ENCODE data around the gene GGT5.

GGT5 gene

DNA sequence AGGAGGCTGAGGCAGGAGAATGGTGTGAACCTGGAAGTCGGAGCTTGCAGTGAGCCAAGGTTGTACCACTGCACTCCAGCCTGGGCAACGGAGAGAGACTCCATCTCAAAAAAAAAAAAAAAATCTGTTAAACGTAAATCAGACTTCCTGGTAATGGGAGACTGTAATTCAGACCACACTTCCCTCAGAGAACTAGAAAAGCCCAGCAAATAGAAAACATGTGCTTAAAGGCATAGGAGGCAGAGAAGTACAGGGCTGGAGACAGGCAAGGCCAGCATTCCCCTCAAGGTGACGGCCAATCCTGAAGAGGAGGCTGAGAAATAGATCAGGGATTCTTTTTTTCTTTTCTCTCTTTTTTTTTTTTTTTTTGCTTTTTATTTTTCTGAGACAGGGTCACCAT lies 8.2 kb downstream of the GGT5 start:
- TF ChIP-seq, protein P1, sequence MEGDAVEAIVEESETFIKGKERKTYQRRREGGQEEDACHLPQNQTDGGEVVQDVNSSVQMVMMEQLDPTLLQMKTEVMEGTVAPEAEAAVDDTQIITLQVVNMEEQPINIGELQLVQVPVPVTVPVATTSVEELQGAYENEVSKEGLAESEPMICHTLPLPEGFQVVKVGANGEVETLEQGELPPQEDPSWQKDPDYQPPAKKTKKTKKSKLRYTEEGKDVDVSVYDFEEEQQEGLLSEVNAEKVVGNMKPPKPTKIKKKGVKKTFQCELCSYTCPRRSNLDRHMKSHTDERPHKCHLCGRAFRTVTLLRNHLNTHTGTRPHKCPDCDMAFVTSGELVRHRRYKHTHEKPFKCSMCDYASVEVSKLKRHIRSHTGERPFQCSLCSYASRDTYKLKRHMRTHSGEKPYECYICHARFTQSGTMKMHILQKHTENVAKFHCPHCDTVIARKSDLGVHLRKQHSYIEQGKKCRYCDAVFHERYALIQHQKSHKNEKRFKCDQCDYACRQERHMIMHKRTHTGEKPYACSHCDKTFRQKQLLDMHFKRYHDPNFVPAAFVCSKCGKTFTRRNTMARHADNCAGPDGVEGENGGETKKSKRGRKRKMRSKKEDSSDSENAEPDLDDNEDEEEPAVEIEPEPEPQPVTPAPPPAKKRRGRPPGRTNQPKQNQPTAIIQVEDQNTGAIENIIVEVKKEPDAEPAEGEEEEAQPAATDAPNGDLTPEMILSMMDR (IDR thresholded peaks at IDR 0.05; ENCODE audit: low read depth, low read length, missing control alignments) = no peak
- in situ Hi-C loops (cut with HindIII; ENCODE audit: low sequenced_read_pairs) = no loop called here
- no peak overlapping the region for H3K4me3 ChIP-seq (ENCODE audit: low read depth, low read length)
- DNase-seq (ENCODE audit: low read depth) = no peak

GRCh38 chr22:24235315-24235714 lies 9.6 kb downstream of the GGT5 start:
- no peak for DNase-seq (ENCODE audit: low read depth)
- TF ChIP-seq, protein P1 (IDR thresholded peaks at IDR 0.05; ENCODE audit: low read depth, low read length, missing control alignments) = no peak
- in situ Hi-C loops (cut with HindIII; ENCODE audit: low sequenced_read_pairs) = no loop called here
- no peak overlapping the region for H3K4me3 ChIP-seq (ENCODE audit: low read depth, low read length)

- TF ChIP-seq, protein P1 (IDR thresholded peaks at IDR 0.05; ENCODE audit: low read depth, low read length, missing control alignments) = no peak
- DNase-seq (ENCODE audit: low read depth) = no peak
- no peak overlapping the region for H3K4me3 ChIP-seq (ENCODE audit: low read depth, low read length)
- in situ Hi-C loops (cut with HindIII; ENCODE audit: low sequenced_read_pairs) = no loop called here
These were observed 11.1 kb downstream of the GGT5 start for GRCh38 chr22:24233816-24234215.

DNA sequence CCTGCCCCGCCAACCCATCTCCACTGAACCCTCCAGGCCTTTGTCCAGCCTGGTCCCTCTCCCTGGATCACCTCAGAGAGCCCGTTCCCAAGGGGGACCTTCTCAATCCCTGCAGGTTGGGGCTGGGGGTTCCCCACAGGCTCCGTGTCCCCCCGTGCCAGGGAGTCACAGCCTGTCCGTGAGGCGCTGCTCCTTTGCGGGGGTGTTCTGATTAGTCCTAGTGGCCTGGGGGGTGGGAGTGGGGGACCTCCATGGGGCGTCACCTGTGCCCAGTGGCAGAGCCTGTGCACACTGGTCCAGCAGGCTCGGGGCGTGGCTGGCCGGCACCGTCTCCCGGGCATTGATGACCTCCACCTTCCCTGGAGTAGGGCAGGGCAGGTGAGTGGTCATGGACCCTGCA lies 11.6 kb downstream of the GGT5 start:
- TF ChIP-seq, protein P1 (IDR thresholded peaks at IDR 0.05; ENCODE audit: low read depth, low read length, missing control alignments) = no peak
- DNase-seq (ENCODE audit: low read depth) = no peak
- H3K4me3 ChIP-seq (ENCODE audit: low read depth, low read length) = no peak overlapping the region
- in situ Hi-C loops (cut with HindIII; ENCODE audit: low sequenced_read_pairs) = no loop called here

DNA sequence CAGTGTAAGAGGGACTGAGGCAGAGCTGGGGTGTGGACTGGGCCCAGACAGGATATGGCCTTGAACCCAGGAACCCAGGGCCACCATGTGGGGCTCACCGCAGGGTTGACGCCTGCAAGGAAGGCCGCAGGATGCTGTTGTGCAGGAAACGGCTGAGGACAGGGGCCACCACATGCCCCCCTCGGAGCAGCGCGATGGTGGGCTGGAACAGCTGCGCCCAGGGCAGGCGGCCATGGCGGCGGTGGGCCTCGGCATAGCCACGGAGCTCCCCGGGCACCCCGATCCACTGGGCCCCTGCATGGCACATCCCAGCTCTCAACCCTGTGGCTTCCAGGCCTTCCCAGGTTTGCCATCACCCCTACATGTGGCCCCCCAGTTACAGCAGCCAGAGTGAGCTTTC lies 12.2 kb downstream of the GGT5 start:
- TF ChIP-seq, protein P1 (IDR thresholded peaks at IDR 0.05; ENCODE audit: low read depth, low read length, missing control alignments) = no peak
- in situ Hi-C loops (cut with HindIII; ENCODE audit: low sequenced_read_pairs) = no loop called here

GRCh38 chr22:24232124-24232523 lies 12.8 kb downstream of the GGT5 start:
- DNase-seq (ENCODE audit: low read depth) = no peak
- TF ChIP-seq, protein P1 (IDR thresholded peaks at IDR 0.05; ENCODE audit: low read depth, low read length, missing control alignments) = no peak
- H3K4me3 ChIP-seq (ENCODE audit: low read depth, low read length) = no peak overlapping the region
- in situ Hi-C loops (cut with HindIII; ENCODE audit: low sequenced_read_pairs) = no loop called here

More for the DNA sequence above, 12.2 kb downstream of the GGT5 start:
- DNase-seq (ENCODE audit: low read depth) = no peak
- no peak overlapping the region for H3K4me3 ChIP-seq (ENCODE audit: low read depth, low read length)

GRCh38 chr22:24231706-24232105 lies 13.2 kb downstream of the GGT5 start:
- H3K4me3 ChIP-seq (ENCODE audit: low read depth, low read length) = no peak overlapping the region
- in situ Hi-C loops (cut with HindIII; ENCODE audit: low sequenced_read_pairs) = no loop called here
- TF ChIP-seq, protein P1 (IDR thresholded peaks at IDR 0.05; ENCODE audit: low read depth, low read length, missing control alignments) = no peak
- no peak for DNase-seq (ENCODE audit: low read depth)
